Measurements from ENCODE around the gene PALS1. TPM values are rescaled to one million over a fixed set of nuclear protein-coding genes. Genes with fewer than 3 reads are reported as not detected.

The PALS1 gene
- total and polyA plus RNA-seq, 2 donors (not counting 1 experiment from before 2014, with no cell fraction given), result 2.6 to 17.0 TPM

- no peaks in the 10 kb centered on the region for H3K4me1 Mint-ChIP-seq
- ATAC-seq (ENCODE audit: low read depth) (no peak), DNase-seq (no peak)
- H3K36me3 ChIP-seq (replicated peaks in 1 of 2; ENCODE audit: control extremely low read depth in 1 of 2, control insufficient read depth in 1 of 2, extremely low read depth in 1 of 2, insufficient read depth in 2 of 2, low read length in 1 of 2), result no peaks in the 10 kb centered on the region
- peaks cover 0 to 4% (median 0%) of the 10 kb centered on the region in 4 experiments for H3K27me3 ChIP-seq (replicated peaks in 1 of 4; ENCODE audit: control extremely low read depth in 1 of 4, control insufficient read depth in 3 of 4, insufficient read depth in 4 of 4, low read length in 3 of 4)
- no peaks in the 10 kb centered on the region for H3K9me3 Mint-ChIP-seq (ENCODE audit: insufficient read depth)
- no peaks in the 10 kb centered on the region for H4K20me1 ChIP-seq (ENCODE audit: control insufficient read depth, insufficient read depth, low read length, poor library complexity, severe bottlenecking)
- H3K4me3 ChIP-seq (ENCODE audit: control extremely low read depth in 1 of 5, extremely low read depth in 1 of 5, insufficient read depth in 1 of 5, low read depth in 2 of 5, low read length in 4 of 5), result no peak overlapping the region
- H3K27me3 Mint-ChIP-seq, result peaks cover 10% of the 10 kb centered on the region
- no peaks in the 10 kb centered on the region for H3K4me1 ChIP-seq (ENCODE audit: control insufficient read depth in 2 of 2, insufficient read depth in 2 of 2, low read length in 2 of 2)
- TF ChIP-seq CTCF (IDR thresholded peaks at IDR 0.05) (no peak), EZH2 (IDR thresholded peaks at IDR 0.05; ENCODE audit: borderline replicate concordance, insufficient read depth, low read depth, low read length, poor library complexity, severe bottlenecking) (no peak)
- CTCF ChIA-PET, result no interaction called here
- intact Hi-C loops (cut with micrococcal nuclease), result no loop called here
- no peak overlapping the region for H3K27ac ChIP-seq (ENCODE audit: low read length in 2 of 2)
- H3K9ac ChIP-seq (ENCODE audit: low read length), result no peak overlapping the region
- no peak overlapping the region for H3K27ac Mint-ChIP-seq
- no peak overlapping the region for H3K4me3 Mint-ChIP-seq
- H3K4me2 ChIP-seq (replicated peaks; ENCODE audit: low read depth, low read length, poor library complexity, severe bottlenecking), result no peak overlapping the region
- no peak overlapping the region for H2AFZ ChIP-seq (ENCODE audit: insufficient read depth, low read depth, low read length, poor library complexity, severe bottlenecking)
- POLR2A ChIA-PET, result no interaction called here
- H3K79me2 ChIP-seq (ENCODE audit: control insufficient read depth, insufficient read depth, low read length), result no peaks in the 10 kb centered on the region
- 77% methylated on average over 2 of the region's 2 CpGs for WGBS (ENCODE audit: insufficient coverage)
- peaks cover 0 to 8% (median 1%) of the 10 kb centered on the region in 3 donors for H3K9me3 ChIP-seq (ENCODE audit: control extremely low read depth in 1 of 3, control insufficient read depth in 2 of 3, insufficient read depth in 1 of 3, low read length in 2 of 3)
Measured at GRCh38 chr14:67218126-67218525, 23.1 kb upstream of the PALS1 start.

- no peak overlapping the region for H3K4me3 ChIP-seq (ENCODE audit: control extremely low read depth in 1 of 5, extremely low read depth in 1 of 5, insufficient read depth in 1 of 5, low read depth in 2 of 5, low read length in 4 of 5)
- H3K4me1 ChIP-seq (ENCODE audit: control insufficient read depth in 2 of 2, insufficient read depth in 2 of 2, low read length in 2 of 2), result no peaks in the 10 kb centered on the region
- H3K9ac ChIP-seq (ENCODE audit: low read length), result no peak overlapping the region
- TF ChIP-seq EZH2 (IDR thresholded peaks at IDR 0.05; ENCODE audit: borderline replicate concordance, insufficient read depth, low read depth, low read length, poor library complexity, severe bottlenecking), result no peak
- TF ChIP-seq CTCF (IDR thresholded peaks at IDR 0.05), result no peak
- Mint-ChIP-seq H3K4me1 (no peaks in the 10 kb centered on the region), H3K27me3 (peaks cover 20% of the 10 kb centered on the region), H3K27ac (no peak overlapping the region), H3K4me3 (no peak overlapping the region), H3K9me3 (ENCODE audit: insufficient read depth) (no peaks in the 10 kb centered on the region)
- no peak for ATAC-seq (ENCODE audit: low read depth)
- ChIA-PET POLR2A (no interaction called here), CTCF (no interaction called here)
- peaks cover 0 to 8% (median 0%) of the 10 kb centered on the region in 3 donors for H3K9me3 ChIP-seq (ENCODE audit: control extremely low read depth in 1 of 3, control insufficient read depth in 2 of 3, insufficient read depth in 1 of 3, low read length in 2 of 3)
- intact Hi-C loops (cut with micrococcal nuclease), result no loop called here
- H3K27me3 ChIP-seq (replicated peaks in 1 of 4; ENCODE audit: control extremely low read depth in 1 of 4, control insufficient read depth in 3 of 4, insufficient read depth in 4 of 4, low read length in 3 of 4), result peaks cover 0 to 4% (median 0%) of the 10 kb centered on the region in 4 experiments
- no CpG with 5 or more reads among the region's 6 CpGs for WGBS (ENCODE audit: insufficient coverage)
- no peaks in the 10 kb centered on the region for H4K20me1 ChIP-seq (ENCODE audit: control insufficient read depth, insufficient read depth, low read length, poor library complexity, severe bottlenecking)
- no peak overlapping the region for H2AFZ ChIP-seq (ENCODE audit: insufficient read depth, low read depth, low read length, poor library complexity, severe bottlenecking)
- no peak for DNase-seq
- H3K36me3 ChIP-seq (replicated peaks in 1 of 2; ENCODE audit: control extremely low read depth in 1 of 2, control insufficient read depth in 1 of 2, extremely low read depth in 1 of 2, insufficient read depth in 2 of 2, low read length in 1 of 2), result no peaks in the 10 kb centered on the region
- no peaks in the 10 kb centered on the region for H3K79me2 ChIP-seq (ENCODE audit: control insufficient read depth, insufficient read depth, low read length)
- H3K4me2 ChIP-seq (replicated peaks; ENCODE audit: low read depth, low read length, poor library complexity, severe bottlenecking), result no peak overlapping the region
- no peak overlapping the region for H3K27ac ChIP-seq (ENCODE audit: low read length in 2 of 2)
Measured at GRCh38 chr14:67221248-67221981, 19.8 kb upstream of the PALS1 start.
